ENCODE results near the gene C16orf54. TPM values are rescaled to one million over a fixed set of nuclear protein-coding genes. Genes with fewer than 3 reads are reported as not detected.

Gene C16orf54
- total and polyA plus RNA-seq, 2 of the 4 experiments (the other 2 are of a cell fraction): not detected

GRCh38 chr16:29743475-29743826, 2.3 kb downstream of the C16orf54 start:
- TF ChIP-seq NFE2L2 (IDR thresholded peaks at IDR 0.05; ENCODE audit: low read depth, low read length) (no peak), MAZ (IDR thresholded peaks at IDR 0.05; ENCODE audit: borderline replicate concordance, low read depth, low read length) (no peak), CTCF (conservative IDR thresholded peaks at IDR 0.05; ENCODE audit: low read depth, low read length) (no peak), RFX5 (IDR thresholded peaks at IDR 0.05; ENCODE audit: low read depth, low read length) (no peak), FOS (IDR thresholded peaks at IDR 0.05; ENCODE audit: low read depth, low read length) (no peak), BHLHE40 (IDR thresholded peaks at IDR 0.05; ENCODE audit: low read depth, low read length) (no peak), CHD1 (IDR thresholded peaks at IDR 0.05; ENCODE audit: low read depth, low read length) (no peak), RCOR1 (IDR thresholded peaks at IDR 0.05; ENCODE audit: insufficient replicate concordance, low read length) (no peak), POLR2A (IDR thresholded peaks at IDR 0.05; ENCODE audit: low read depth, low read length) (no peak), MXI1 (IDR thresholded peaks at IDR 0.05; ENCODE audit: borderline replicate concordance, low read depth, low read length) (no peak), RAD21 (IDR thresholded peaks at IDR 0.05; ENCODE audit: low read length) (no peak), MAFK (IDR thresholded peaks at IDR 0.05; ENCODE audit: low read depth, low read length) (no peak), ELK1 (IDR thresholded peaks at IDR 0.05; ENCODE audit: borderline replicate concordance, low read depth, low read length) (no peak)
- TF ChIP-seq, protein P1, sequence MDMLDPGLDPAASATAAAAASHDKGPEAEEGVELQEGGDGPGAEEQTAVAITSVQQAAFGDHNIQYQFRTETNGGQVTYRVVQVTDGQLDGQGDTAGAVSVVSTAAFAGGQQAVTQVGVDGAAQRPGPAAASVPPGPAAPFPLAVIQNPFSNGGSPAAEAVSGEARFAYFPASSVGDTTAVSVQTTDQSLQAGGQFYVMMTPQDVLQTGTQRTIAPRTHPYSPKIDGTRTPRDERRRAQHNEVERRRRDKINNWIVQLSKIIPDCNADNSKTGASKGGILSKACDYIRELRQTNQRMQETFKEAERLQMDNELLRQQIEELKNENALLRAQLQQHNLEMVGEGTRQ (IDR thresholded peaks at IDR 0.05; ENCODE audit: low read depth, low read length): no peak
- dilution Hi-C loops (cut with HindIII; ENCODE audit: low sequenced_read_pairs, unreplicated experiment): no loop called here

More at GRCh38 chr16:29743475-29743826, 2.3 kb downstream of the C16orf54 start:
- Histone ChIP-seq H2BK120ac (ENCODE audit: low read depth, low read length) (no peak overlapping the region), H2AK9ac (replicated peaks; ENCODE audit: low read depth, low read length, poor library complexity) (peak overlapping the region; percentile 16), H3K14ac (replicated peaks; ENCODE audit: low read depth, low read length) (no peak overlapping the region), H4K8ac (ENCODE audit: low read depth in 2 of 2, low read length in 2 of 2) (no peak overlapping the region), H4K5ac (ENCODE audit: low read depth, low read length) (no peak overlapping the region), H4K20me1 (ENCODE audit: insufficient read depth, low read length) (no peaks in the 10 kb centered on the region), H3K27ac (ENCODE audit: insufficient read depth, low read length) (no peak overlapping the region), H2BK15ac (ENCODE audit: low read depth, low read length) (no peak overlapping the region), H3K9me1 (ENCODE audit: insufficient read depth, low read length) (no peaks in the 10 kb centered on the region), H3K9me3 (ENCODE audit: control insufficient read depth, insufficient read depth, low read length) (peaks cover 2% of the 10 kb centered on the region; the same call in 1 of the 2 replicates), H2AK5ac (ENCODE audit: low read depth, low read length) (no peak overlapping the region), H3K4me3 (ENCODE audit: insufficient read depth, low read depth, low read length) (no peak overlapping the region), H3K4ac (ENCODE audit: low read depth, low read length) (no peak overlapping the region), H3K27me3 (ENCODE audit: control insufficient read depth, insufficient read depth, low read length) (peaks cover 24% of the 10 kb centered on the region), H3K9ac (ENCODE audit: low read depth, low read length) (no peak overlapping the region), H3K4me1 (ENCODE audit: control insufficient read depth, insufficient read depth, low read length) (no peaks in the 10 kb centered on the region), H3K36me3 (ENCODE audit: control insufficient read depth, insufficient read depth, low read length) (no peaks in the 10 kb centered on the region), H3K79me1 (ENCODE audit: low read depth in 1 of 2, low read length in 2 of 2) (no peaks in the 10 kb centered on the region), H3K4me2 (ENCODE audit: low read depth, low read length) (no peak overlapping the region), H2AFZ (replicated peaks; ENCODE audit: low read length, poor library complexity) (no peak overlapping the region), H3K56ac (ENCODE audit: extremely low read depth, insufficient read depth, low read length) (no peak overlapping the region), H3K18ac (ENCODE audit: low read depth, low read length) (no peak overlapping the region), H3K23ac (ENCODE audit: low read depth, low read length) (no peak overlapping the region), H4K91ac (ENCODE audit: insufficient read depth, low read depth, low read length) (no peak overlapping the region), H2BK20ac (ENCODE audit: low read depth, low read length) (no peak overlapping the region), H2BK5ac (ENCODE audit: low read depth, low read length, poor library complexity, severe bottlenecking) (no peak overlapping the region)
- in situ Hi-C loops (cut with MboI; ENCODE audit: low sequenced_read_pairs): no loop called here
- CTCF ChIA-PET: interaction anchor here (0.5 kb wide), 1 partner anchor 9 kb away, joined by 4 read pairs; no protein-coding TSS in a partner anchor
- DNase-seq (no peak), ATAC-seq (ENCODE audit: low read depth) (no peak)
- BruUV-seq (replicated peaks): no TSS peak
- no CpG with 5 or more reads among the region's 5 CpGs for WGBS, 2 experiments (ENCODE audit: extremely low coverage in 2 of 2, insufficient read length in 1 of 2)
- POLR2A ChIA-PET (ENCODE audit: unreplicated experiment): no interaction called here
- intact Hi-C loops (cut with micrococcal nuclease): no loop called here

All from IMR-90 (cell line).